T follicular helper cell (primary cell): ENCODE measurements around the gene PLEKHG1.

Experiments used
- DNase-seq: peaks from one replicate; pipeline ENCODE4 v3.0.0-alpha.2; 2020; ENCODE audit warnings: low read depth

The PLEKHG1 gene

DNA sequence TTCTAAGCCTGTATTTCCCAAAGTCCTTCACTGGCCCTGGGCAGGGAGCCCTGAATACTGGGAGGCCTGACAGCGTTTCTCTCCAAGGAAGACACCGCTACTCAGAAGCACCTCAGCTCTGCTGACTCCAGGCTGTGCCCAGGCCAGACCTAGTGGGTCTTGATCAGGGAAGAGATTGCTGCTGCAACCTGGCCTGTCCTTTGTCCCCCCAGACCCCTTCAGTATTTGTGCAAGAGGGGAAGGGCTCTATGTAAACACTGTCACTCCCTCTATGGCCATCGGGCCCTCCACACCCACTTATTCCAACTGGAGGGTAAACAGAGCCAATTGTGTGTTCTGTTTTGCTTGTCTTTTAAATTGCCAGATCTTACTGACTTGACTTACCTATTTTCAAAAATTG, 20.6 kb downstream of the PLEKHG1 start:
- DNase-seq, result no peak

DNA sequence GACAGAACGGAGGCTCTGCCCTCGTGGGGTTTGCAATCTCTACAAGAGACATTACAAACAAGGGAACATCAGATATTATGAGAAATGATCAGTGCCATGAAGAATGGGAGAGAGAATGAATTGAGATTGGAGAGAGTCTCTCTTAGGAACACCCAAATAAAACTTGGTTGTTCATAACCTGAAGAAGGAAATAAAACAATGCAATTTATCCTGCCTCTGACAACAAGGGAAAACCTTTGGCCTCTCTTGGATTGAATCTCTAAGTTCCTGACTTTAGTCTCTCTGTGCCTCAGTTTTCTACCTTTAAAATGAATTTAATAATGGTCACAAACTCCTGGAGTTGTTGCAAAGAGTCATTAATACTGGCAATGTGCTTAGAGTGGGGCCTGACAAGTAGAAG, 21.1 kb downstream of the PLEKHG1 start:
- DNase-seq, result no peak

DNA sequence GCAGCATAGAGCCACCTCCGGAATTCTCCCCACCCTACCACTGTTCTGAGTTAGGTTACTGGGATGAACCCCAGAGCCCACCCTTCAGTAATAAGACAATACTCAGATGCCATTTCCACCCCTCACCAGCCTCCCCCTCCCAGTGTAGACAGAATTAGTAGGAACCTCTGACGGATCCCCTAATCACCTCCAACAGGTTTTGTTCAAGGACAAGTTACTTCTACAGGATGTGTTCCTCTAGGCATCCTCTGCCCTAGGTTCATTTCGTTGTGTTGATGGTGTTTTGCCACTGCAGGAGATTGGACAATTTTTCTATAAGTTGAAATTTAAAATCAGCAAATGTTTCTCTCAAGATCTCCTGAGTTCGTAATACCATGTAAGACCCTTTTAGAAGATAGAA, 22.8 kb downstream of the PLEKHG1 start:
- no peak for DNase-seq

DNA sequence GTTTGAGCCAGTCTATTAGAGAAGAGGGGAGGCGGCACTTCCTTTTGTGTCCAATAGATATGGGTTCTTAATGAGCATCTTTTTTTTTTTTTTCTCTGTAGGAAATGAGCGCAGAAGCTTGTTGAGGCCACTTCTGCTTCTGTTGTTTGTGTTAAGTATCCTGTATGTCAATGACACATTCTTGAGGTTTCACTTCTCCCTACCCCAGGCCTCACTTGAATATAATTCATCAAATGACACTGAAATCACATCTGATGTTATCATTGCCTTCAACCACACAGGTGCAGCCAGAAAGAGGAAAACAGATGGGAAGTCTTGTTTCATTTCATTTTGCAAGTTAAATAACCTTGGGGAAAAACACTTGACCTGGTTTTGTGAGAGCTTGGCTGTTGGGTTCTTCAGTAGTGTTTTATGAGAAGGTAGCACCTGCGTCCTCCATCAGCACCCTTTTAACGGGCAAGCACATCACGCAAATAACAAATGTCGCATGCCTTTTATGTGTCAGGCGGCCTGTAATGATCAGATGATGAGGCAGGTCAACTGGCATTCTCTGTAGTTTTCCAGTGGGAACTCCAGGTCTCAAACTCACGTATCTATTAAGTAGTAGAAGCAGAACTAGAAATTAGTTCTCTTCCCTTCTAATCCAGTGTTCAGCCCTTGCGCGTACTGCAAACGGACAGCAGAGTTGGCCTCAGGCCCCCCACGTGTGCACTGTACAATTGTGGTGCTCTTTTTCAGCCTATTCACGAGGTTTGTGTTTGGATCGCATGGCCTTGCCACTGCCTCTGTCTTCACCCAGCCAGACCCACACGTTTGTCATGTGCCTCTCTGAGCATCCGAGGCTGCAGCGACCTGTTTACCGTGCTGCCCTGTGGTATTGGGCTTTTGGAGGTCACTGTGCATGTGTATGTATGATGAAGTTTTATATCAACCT, 23.5 kb downstream of the PLEKHG1 start:
- DNase-seq, result no peak

DNA sequence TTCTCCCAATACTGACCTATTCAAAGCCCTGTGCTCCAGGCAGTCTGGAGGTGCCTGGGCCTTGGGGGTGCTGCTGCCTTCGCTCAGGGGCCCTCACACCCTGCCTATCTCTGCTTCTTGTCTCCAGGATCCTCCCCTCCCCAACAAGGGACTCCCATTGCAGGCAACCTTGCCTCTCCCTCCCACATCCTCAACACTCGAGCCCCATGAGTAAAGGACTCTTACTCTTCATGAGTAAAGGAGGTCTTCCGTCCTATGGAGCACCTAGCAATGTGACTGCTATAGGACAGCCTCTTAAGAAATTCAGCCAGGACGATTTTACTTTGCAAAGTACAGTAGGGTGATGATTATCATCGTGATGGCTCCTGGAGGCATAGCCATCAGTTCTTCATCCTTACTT, 24.5 kb downstream of the PLEKHG1 start:
- DNase-seq, result no peak

DNA sequence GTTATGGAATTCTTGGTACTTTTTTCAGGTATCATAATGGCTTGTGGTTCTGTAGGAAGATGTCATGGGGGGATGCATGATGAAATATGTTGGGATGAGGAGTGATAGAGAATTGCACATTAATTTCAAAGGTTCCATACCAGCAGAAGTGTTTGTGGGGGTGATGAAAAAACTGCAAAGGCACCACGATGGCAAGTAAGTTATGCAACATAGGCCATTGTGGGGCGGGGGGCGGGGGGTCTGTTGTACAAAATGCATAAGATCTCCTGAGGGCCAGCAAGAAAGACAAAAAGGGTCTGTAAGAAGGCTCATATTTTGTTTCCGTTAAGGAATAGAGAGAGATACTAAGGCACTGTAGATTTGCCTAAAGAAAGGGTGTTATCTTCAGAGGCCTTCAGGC, 26.2 kb downstream of the PLEKHG1 start:
- no peak for DNase-seq

DNA sequence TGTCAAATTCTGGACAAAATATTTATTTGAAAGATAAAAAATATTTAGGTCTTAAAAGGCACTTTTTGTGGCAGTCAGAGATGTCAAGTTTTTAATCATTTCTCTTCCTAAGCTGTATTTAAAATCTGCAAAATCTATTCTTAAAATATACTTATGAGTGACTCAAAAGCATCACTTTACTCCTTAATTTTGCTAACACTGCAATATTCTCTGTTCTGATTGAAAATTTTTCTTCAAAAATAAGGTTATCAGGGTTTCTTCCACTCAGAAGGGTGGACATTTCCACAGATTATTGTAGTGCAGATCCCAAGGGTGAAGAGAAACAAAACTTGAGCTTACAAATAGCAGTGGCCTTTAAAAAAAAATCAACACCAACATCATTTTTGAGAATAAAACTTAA, 27.5 kb downstream of the PLEKHG1 start:
- no peak for DNase-seq

DNA sequence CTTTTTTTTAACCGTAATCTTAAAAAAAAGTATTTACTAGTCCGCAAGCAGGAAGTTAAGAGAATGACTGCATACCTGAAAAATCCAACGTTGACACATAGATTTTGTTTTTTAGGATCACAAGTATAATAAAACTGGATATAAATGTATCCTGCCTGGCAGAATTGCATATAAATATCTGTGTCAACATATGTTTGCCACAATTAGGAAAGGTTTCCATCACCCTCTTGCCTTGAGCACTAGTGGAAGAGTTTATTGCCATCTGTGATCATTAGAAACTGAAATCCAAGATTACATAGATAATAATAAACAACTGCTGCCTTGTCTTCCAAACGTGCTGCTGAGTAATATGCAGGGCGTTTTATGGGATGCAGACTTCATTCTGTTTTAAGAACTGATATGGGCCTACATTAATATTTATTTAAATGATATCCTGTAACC, 27.9 kb downstream of the PLEKHG1 start:
- DNase-seq, result no peak

DNA sequence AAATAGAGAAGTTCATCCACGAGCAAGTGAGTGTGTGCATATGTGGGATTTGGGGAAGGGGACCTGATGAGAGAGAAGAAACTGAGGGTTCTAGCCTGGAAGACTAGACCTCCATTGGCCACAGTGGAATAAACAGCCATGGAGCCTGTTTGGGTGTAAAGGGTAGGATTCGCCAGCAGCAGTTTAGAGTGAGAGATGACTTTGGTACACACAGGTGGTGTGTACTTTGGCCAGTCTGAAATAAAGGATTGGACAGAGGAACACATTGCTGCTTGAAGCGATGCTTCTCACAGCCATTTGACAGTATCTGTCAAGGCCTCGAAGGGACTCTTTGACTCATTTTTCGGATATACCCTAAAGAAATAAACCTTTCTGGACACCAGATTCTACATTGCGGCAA, 29.2 kb downstream of the PLEKHG1 start:
- no peak for DNase-seq

DNA sequence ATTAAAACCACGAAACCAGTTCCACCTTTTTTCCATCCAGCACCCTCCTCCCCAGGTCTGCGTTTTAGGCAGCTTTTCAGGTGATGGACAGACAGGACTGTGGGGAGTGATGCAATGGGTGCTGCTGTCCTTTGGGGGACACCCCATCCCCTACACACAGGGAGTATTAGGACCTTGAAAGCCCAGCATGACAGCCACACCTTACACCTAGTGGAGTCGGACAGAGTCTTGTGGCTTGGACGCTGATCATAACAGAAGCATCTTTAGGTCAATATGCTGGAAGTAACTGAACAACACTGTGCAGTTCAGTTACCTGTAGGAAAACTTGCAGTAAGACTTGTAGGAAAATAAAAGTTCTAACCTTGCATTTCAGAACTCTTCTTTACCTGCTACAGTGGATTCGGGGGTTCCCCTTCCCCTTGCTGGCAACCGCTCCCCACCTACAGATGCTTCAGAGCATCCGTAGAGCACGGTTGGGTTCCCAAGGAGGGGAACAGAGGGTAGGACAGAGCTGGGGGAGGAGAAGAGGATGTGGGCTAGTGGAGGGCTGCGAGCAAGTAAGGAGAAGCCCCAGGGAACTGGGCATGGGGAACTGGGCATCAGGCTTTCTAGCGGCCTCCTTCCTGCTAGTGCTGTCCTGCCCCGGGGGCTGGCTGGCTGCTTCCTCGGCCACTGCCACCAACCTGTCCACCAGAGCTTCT, 31.7 kb downstream of the PLEKHG1 start:
- no peak for DNase-seq

DNA sequence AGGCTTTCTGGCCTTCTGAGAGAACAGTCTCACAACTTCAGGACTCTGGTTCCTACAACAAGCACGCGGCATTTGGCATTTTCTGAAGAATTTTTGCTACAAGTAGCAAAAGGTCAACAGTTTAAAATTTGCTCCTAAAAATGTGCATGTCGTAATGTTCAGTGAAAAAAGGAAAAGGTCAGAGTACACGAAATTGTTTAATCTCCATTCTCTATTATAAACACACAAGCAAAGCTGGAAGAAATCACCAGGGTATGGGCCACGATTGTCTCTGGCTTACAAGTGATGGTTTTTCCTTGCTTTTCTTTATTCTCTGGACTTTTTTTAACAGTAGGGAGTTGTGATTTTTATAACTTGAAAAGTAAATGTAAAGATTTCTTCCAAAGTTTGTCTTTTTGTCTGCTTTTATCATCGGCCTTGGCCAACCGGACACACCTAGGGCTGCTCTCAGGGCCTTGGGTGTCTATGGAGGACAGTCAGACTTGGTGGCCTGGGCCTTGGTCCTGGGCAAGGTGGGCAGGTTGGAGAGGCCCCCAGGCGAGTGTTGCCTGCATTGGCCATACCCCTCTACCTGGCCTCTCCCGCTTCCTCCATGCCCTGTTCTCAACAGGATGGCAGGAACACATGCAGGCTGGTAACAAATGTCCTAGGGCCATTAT, 32.4 kb downstream of the PLEKHG1 start:
- DNase-seq, result no peak

DNA sequence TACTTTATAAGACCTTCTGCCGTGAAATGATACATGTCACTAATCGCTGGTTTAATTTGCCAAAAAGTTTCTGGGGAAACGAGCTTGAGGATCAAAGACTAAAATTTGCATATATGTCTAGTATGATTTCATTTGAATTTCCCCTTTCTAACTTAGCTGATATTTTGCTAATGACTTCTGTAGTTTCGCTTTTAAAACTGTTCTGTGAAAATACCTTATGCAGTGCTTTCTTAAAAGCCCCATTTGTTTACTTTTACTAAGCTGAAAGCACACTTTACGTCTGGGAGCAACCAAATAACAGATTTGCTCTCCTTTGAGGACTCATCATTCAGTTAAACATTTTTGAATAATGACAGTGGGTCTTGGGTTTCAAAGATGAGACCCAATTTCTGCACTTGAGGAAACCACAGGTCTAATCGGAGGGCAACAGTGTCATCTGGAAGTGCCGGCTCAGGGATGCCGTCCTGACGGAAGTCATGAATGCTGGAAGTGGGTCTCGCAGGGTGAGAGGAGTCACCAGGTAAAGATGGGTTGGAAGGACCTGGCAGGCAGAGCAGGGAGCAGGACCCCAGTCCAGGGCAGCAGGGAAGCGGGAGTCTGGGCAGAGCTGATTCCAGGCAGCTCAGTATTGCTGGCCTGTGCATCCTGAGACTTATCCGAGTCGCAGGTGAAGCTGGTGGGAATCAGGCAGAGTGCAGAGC, 33.2 kb downstream of the PLEKHG1 start:
- no peak for DNase-seq

DNA sequence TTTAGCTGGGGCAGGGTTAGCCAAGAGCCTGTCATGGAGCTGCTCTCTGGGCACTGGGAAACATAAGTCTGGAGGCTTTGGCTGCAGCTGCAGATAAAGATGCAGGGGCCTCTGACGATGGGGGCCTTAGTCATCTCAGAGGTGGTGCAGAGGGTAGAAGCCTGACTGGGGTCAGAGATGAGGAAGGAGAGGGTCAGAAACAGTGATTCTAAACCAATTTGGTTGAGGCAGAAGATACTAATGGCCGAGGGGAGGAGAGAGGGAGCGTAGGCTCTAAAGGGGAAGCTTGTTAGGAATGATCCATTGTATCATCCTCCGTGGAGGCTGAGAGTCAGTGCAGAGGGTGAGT, 33.8 kb downstream of the PLEKHG1 start:
- DNase-seq, result no peak

DNA sequence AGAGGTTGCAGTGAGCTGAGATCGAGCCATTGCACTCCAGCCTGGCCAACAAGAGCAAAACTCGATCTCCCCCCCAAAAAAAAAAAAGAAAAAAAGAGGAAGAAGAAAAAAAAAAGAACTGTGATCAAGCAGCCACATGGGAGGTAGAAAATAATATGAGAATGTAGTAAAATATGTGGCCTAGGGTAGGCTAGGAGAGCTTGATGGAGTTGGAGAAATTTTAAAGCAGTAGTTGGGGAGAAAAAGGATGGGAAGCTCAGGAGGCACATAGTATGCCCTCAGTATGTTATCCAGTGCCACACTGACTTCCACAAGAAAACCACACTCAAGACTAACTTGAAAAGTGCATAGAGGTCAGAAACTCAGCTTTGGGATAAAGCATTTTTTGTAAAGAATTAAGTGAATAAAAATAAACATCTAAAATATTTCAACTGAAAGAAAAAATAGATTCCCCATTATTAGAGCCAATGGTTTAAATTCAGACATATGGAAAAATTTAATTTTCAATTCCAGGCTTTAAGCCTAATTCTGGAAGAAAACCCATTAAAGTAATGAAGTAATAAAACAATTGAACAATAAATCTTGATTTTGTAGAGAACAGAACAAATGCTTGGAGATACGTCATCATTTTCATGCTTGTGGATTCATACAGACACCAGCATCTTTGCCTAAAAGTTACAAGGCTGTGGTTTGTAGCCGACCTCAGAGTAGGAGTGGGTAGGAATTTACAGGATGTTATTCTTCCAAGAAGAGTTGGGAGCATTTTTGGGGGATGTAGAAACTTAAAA, 34.7 kb downstream of the PLEKHG1 start:
- DNase-seq, result no peak

DNA sequence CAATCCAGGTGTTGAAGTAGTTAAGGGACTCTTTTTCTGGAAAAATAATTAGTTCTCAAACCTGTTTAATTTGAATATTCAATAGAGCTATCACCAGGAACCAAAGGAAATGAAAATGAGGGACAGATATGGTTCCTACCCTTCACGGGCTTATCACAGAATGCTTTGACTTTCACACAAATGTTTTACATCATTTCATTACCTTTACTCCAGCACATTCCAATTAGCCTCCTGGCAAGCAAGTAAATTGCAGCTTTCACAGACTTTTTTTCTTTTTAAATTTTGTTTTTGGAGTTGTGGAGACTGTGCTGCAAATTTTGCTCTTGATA, 35.2 kb downstream of the PLEKHG1 start:
- DNase-seq, result no peak

DNA sequence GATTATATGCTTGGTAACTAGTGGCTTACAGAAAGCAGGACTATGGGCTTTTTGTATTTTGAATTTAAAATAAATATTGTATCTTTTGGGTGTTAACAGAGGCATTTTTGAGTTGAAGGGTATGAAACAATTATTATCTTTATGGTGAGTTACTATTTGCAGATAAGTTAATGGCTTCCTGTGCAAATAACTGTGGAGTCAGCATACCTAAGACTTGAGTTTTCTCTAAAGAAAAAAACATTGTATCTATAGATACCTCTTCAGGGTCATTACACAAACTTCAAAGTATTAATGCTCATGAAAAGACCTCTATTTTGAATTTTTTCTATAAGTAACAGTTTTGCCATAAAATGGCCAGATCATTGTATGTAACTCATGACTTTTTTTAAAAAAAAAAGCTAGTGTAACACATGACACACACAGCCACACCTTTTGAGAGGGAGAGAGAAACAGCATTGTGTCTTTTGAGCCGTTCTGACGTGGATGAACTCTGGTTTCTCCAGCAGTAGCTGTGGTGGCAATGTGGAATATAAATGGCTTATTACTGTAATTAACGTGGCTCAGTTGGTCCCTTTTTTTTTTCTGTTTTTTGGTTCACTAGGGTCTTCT, 36.3 kb downstream of the PLEKHG1 start:
- no peak for DNase-seq

DNA sequence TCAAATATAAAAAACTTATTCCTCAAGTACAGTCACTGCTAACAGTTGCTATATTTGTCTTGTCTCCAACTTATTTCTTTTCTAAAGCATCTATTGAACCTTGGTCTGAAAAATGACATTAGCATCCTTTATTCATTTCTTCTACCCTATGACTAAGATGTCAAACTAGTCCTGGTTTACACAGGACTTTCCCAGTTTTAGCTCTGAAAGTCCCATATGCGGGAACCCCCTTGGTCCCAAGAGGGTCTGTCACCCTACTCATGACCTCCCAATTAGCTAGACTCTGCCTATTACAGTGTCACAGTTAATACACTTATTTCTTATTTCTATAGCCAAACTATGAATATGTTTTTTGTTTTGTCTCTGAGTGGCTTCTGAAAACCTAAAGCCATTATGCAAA, 37.1 kb downstream of the PLEKHG1 start:
- no peak for DNase-seq

DNA sequence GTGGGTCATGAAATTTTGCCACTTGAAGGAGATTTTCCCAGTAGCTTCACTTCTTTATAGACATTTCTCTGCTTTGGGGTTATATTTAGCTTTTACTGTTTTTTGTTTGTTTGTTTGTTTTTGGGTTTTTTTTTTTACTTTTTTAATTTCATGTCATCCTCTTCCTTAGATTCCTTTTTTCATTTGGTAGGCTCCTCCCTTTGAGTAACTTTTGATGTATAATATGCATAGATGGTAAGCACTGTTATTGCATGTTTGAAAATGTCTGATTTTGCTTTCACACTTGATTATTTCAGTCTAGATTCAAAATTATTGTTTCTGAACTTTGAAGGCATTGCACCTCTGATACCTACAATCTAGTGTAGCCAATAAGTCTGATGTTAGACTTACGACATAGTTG, 37.6 kb downstream of the PLEKHG1 start:
- no peak for DNase-seq

DNA sequence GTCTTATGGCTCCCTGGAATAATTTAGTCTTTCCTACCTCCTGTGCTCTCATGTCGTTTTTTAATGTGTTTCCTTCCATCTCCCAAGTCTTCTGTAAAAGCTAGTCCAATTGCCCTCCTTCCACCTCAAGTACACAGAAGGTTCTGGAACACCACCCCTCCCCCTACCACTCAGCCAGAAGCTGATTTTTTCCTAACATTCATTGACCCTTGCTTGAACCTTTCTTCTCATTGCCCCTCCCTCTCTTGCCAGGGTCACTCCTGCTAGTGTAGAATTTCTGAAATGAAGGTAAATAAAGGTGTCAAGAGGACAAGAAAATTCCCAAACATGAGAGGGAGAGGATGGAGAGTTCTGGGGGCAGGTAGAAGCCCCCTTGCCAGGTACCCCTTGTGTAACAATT, 38.6 kb downstream of the PLEKHG1 start:
- DNase-seq, result no peak

DNA sequence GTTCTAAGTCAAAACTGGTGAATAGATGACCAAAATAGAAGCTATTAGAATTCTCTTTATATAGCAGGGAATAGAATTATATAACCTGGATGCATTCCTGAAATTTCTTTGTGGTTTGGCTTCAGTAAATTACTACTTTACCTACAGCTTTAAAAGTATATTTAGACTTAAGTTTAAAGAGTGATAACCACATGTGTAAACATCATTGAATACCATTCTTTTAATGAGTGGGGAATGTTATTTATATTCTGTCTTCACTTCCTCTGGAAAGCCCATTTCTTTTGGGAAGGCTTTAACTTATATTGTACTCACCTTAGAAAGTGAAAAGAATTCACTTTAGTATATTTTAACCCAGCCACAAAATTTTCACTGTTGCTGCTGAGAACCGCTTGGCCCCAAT, 39.1 kb downstream of the PLEKHG1 start:
- no peak for DNase-seq

DNA sequence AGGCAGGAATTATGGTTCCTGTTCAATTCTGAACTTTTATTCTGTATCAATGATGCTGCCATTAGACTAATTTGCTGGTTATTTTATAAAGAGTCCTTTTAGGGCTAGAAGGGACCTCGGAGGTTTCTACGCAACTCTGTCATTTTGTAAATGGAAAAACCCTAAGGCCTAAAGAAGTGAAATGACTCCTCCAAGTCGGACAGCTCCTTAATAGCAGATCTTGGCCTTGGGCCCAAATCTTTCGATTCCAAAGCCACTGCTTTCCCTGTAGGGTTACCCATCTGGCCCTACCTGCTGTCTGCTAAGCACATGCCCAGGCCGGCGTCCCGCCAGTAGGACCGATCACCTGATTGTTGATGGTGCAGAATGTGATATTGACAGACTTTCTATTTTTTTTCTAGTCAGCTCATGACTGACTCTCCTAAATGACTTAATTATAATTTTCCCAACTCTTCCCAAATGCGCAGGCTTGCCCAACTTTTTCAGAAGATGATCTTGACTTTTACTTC, 40.2 kb downstream of the PLEKHG1 start:
- no peak for DNase-seq
